ACC112 (cell line): Measurements from ENCODE around the gene RYR2.

Source experiments
- H2AFZ ChIP-seq: fragments of 200-600 bp; sonication (generic); one replicate; pipeline ENCODE4 v1.6.0; 2017; ENCODE audit warnings: antibody characterized with exemption, low read length; ENCODE audit not compliant: unreplicated experiment
- H3K27ac ChIP-seq: fragments of 200-600 bp; sonication (generic); 2 replicates; pipeline ENCODE4 v1.5.1; 2014; ENCODE audit warnings: low read depth, mild to moderate bottlenecking, antibody characterized with exemption, low read length, moderate library complexity
- H3K27me3 ChIP-seq: fragments of 200-600 bp; sonication (generic); 2 replicates; pipeline ENCODE4 v1.6.1; 2014; ENCODE audit warnings: mild to moderate bottlenecking, antibody characterized with exemption, low read length, moderate library complexity, mixed read lengths; ENCODE audit not compliant: insufficient read depth
- H3K36me3 ChIP-seq: fragments of 200-600 bp; sonication (generic); 2 replicates; pipeline ENCODE4 v1.6.1; 2016; ENCODE audit warnings: mild to moderate bottlenecking, antibody characterized with exemption, low read length, moderate library complexity, mixed read lengths; ENCODE audit not compliant: insufficient read depth
- H3K4me1 ChIP-seq: fragments of 200-600 bp; sonication (generic); one replicate; pipeline ENCODE4 v1.6.1; 2016; ENCODE audit warnings: low read length, mixed read lengths; ENCODE audit not compliant: insufficient read depth, unreplicated experiment, control insufficient read depth
- H3K4me3 ChIP-seq: fragments of 200-600 bp; sonication (generic); 2 replicates; pipeline ENCODE4 v1.5.1; 2014; ENCODE audit warnings: mild to moderate bottlenecking, low read depth, low read length
- H3K79me2 ChIP-seq: fragments of 200-600 bp; sonication (generic); one replicate; pipeline ENCODE4 v1.6.0; 2016; ENCODE audit warnings: low read length; ENCODE audit not compliant: control insufficient read depth, unreplicated experiment, insufficient read depth

RYR2 gene

DNA sequence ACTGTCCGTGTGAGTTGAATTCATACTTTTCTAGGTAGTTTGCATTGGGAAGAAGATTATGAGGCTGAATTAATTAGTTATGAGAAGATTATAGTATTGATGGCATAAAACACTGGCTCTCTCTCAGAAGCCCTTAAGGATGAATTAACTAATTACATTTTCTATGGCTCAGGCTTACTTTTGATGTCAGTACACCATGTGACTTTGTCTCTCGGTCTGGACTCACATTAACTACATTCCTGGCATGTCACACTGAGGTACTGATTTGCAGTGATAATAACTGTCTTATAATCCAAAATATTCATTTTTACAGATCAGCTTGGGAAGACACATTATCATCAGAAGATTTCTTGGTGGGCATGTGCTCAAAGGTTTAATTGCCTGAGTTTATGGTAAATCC, 486.6 kb downstream of the RYR2 start:
- H2AFZ ChIP-seq = no peak overlapping the region
- no peaks in the 10 kb centered on the region for H3K4me1 ChIP-seq
- H3K27ac ChIP-seq = no peak overlapping the region
- H3K27me3 ChIP-seq = no peaks in the 10 kb centered on the region
- H3K36me3 ChIP-seq = no peaks in the 10 kb centered on the region
- H3K4me3 ChIP-seq = no peak overlapping the region
- no peaks in the 10 kb centered on the region for H3K79me2 ChIP-seq

DNA sequence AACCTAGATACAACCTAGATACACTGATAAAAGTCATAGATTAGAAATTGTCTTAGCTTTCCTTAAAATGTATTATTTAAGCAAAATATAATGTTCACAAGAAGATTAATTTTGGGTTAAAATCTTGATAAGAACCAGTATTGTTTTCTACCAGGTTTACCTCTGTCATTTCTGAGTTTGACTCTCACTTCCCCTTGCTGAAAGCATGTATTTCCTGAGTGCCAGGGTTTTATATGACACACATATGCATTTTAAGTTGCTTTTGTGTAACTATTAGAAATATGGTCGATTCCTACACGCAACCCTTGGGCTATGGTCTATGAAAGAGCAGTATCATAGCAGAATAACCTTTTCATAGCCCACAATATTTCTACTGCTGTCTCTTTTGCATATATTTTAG, 497.1 kb downstream of the RYR2 start:
- H3K4me3 ChIP-seq = no peak overlapping the region
- H3K27ac ChIP-seq = no peak overlapping the region
- no peaks in the 10 kb centered on the region for H3K79me2 ChIP-seq
- no peaks in the 10 kb centered on the region for H3K4me1 ChIP-seq
- no peaks in the 10 kb centered on the region for H3K36me3 ChIP-seq
- no peaks in the 10 kb centered on the region for H3K27me3 ChIP-seq
- H2AFZ ChIP-seq = no peak overlapping the region

DNA sequence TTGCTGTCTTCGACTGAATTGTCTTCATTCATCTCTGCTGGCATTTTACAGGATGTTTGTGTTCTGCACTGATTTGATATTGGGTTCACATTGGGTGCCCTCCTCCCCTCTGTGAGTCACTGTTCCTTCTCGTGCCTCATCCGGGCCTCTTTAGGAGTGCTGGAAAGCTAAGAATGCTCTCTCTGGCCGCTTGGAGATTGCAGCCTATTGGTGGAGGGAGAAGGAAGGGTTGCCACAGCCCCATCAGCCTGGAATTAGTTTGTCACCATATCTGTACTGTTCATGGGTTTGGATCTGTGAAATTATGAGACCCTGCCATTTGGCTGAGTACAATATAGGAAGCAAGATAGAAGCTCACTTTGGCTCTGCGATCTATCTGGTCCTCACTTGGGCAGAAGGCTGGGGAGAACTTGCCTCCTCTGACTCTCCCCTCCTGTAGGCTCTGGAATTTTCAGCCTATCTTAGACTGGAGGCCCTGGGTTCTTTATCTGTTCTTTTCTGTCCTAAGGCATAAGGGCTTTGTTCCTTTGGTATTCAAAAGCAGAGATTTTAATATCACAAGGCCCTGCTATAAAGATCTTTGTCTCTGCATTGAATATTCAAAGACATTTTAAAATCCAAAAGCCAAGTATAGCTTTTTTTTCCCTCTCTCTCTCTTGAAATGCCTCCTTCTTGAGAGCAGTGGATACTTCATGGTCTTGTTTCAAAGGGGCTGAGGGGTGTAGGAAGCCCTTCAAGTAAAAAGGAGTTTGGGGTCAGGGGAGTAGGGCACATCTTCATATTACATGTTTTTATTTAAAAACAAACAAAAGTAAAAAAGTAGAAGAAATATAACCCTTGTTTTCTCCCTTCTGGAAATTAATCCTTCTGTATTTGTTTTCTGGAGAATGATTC, 500.8 kb downstream of the RYR2 start:
- no peaks in the 10 kb centered on the region for H3K36me3 ChIP-seq

DNA sequence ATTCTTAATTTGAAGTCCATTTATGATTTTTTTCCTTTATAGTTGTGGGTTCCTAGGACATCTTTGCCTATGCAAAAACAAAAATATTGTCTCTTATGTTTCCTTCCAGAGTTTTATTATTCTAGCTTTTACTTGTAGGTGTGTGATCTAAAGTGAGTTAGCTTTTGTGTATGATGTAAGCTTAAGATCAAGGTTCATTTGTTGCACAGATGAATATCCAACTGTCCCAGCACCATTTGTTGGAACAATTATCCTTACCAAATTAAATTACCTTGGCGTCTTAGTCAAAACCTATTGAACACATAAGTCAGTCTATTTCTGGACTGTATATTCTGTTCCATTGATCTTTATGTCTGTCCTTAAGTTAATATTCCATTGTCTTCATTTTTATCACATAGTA, 511.1 kb downstream of the RYR2 start:
- Histone ChIP-seq H3K4me1 (no peaks in the 10 kb centered on the region), H3K36me3 (no peaks in the 10 kb centered on the region), H2AFZ (no peak overlapping the region), H3K79me2 (no peaks in the 10 kb centered on the region), H3K4me3 (no peak overlapping the region), H3K27me3 (no peaks in the 10 kb centered on the region), H3K27ac (no peak overlapping the region)

More for the DNA sequence above, 500.8 kb downstream of the RYR2 start:
- no peaks in the 10 kb centered on the region for H3K79me2 ChIP-seq
- H2AFZ ChIP-seq = no peak overlapping the region
- no peak overlapping the region for H3K4me3 ChIP-seq
- H3K27ac ChIP-seq = no peak overlapping the region
- no peaks in the 10 kb centered on the region for H3K27me3 ChIP-seq
- H3K4me1 ChIP-seq = no peaks in the 10 kb centered on the region

DNA sequence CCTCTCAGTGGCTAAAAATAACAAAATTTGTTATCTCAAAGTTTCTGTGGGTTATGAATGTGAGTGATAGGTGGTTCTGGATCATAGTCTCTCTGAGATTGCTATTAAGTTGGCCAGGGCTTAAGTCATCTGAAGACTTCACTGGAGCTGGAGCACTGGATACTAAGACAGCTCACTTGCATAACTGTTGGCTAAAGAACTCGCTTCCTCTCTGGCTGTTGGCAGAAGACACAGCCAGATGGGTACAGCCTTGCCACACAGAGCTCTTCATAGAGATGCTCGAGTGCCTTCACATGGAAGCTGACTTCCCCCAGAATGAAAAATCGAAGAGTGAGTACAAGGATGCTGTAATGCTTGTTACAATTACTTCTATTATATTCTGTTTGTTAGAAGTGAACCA, 514.9 kb downstream of the RYR2 start:
- H3K79me2 ChIP-seq = no peaks in the 10 kb centered on the region
- H3K4me1 ChIP-seq = no peaks in the 10 kb centered on the region
- H3K27me3 ChIP-seq = peaks cover 8% of the 10 kb centered on the region; the same call in 1 of the 2 replicates
- no peak overlapping the region for H2AFZ ChIP-seq
- H3K36me3 ChIP-seq = no peaks in the 10 kb centered on the region
- no peak overlapping the region for H3K4me3 ChIP-seq
- no peak overlapping the region for H3K27ac ChIP-seq

DNA sequence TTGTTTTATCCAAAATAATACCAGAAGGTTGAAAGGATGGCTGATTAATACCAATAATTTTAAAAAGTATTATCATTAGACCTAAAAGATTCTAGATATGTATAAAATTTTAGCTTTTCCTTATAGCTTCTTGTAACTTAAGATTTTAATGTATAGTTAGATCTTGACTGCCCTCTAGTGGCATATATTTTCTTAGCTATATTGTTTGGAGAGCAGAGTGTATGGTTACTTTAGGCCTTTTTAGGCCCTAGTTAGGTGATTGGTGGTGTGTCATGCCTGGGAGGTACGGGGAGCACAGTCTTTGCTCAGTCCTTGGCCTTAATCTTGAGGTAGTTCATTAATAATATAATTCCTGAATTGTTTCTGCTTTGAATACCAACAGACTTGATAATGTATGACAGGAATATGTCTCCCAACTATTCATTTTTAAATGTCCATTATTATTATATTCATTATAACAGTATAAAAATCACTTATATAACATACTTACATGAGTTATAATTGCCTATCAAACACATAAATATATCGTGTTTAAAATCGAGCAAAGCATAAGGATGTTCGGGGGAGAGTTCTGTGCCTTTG, 520.3 kb downstream of the RYR2 start:
- H3K36me3 ChIP-seq = no peaks in the 10 kb centered on the region
- H3K79me2 ChIP-seq = no peaks in the 10 kb centered on the region
- H2AFZ ChIP-seq = no peak overlapping the region
- H3K27me3 ChIP-seq = peaks cover 8% of the 10 kb centered on the region; the same call in 1 of the 2 replicates
- H3K4me1 ChIP-seq = no peaks in the 10 kb centered on the region
- H3K27ac ChIP-seq = no peak overlapping the region
- H3K4me3 ChIP-seq = no peak overlapping the region

DNA sequence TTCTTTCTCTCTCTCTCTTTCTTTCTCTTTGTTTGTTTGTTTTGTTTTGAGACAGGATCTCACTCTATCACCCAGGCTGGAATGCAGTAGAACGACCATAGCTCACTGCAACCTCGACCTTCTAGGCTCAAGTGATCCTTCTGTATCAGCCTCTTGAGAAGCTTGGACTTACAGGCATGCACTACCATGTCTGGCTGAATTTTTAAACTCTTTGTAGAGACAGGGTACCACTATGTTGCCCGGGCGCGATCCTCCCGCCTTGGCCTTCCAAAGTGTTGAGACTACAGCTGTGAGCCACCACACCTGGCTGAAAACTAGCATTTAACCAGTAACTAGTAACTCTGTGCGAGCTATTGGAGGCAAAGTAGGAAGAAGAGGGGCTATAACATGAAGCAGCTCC, 523.3 kb downstream of the RYR2 start:
- Histone ChIP-seq H3K27ac (no peak overlapping the region), H3K4me3 (no peak overlapping the region), H3K27me3 (peaks cover 6% of the 10 kb centered on the region; the same call in 1 of the 2 replicates), H3K36me3 (no peaks in the 10 kb centered on the region), H3K4me1 (no peaks in the 10 kb centered on the region), H3K79me2 (no peaks in the 10 kb centered on the region), H2AFZ (no peak overlapping the region)

DNA sequence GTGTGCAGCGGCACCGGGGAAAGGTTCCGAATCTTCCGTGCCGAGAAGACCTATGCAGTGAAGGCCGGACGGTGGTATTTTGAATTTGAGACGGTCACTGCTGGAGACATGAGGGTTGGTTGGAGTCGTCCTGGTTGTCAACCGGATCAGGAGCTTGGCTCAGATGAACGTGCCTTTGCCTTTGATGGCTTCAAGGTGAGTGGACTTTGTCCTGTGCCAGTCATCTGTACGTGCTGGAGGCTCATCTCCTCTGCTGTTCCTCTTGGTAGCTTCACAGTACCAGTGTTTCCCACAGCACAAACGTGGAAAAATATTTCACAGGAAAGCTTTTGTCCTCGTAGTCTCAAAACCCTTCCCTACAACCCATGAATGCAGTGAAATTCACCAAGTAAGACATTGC, 524.6 kb downstream of the RYR2 start:
- no peak overlapping the region for H2AFZ ChIP-seq
- no peaks in the 10 kb centered on the region for H3K79me2 ChIP-seq
- no peaks in the 10 kb centered on the region for H3K36me3 ChIP-seq
- H3K27me3 ChIP-seq = no peaks in the 10 kb centered on the region
- H3K4me1 ChIP-seq = no peaks in the 10 kb centered on the region
- H3K27ac ChIP-seq = no peak overlapping the region
- no peak overlapping the region for H3K4me3 ChIP-seq

DNA sequence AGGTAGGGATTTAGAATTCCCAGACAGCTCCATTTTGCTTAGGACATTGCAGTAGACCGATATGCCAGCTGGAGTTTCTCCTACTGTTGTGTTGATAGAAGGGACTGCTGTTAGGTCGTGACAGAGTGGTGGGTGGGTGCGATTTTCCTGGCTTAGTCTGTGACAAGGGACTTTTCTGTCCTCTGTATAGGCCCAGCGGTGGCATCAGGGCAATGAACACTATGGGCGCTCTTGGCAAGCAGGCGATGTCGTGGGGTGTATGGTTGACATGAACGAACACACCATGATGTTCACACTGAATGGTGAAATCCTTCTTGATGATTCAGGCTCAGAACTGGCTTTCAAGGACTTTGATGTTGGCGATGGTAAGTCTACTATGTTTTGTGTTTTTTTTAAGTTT, 527.0 kb downstream of the RYR2 start:
- H3K4me1 ChIP-seq = no peaks in the 10 kb centered on the region
- no peak overlapping the region for H2AFZ ChIP-seq
- no peaks in the 10 kb centered on the region for H3K36me3 ChIP-seq
- no peaks in the 10 kb centered on the region for H3K27me3 ChIP-seq
- H3K79me2 ChIP-seq = no peaks in the 10 kb centered on the region
- no peak overlapping the region for H3K27ac ChIP-seq
- H3K4me3 ChIP-seq = no peak overlapping the region

DNA sequence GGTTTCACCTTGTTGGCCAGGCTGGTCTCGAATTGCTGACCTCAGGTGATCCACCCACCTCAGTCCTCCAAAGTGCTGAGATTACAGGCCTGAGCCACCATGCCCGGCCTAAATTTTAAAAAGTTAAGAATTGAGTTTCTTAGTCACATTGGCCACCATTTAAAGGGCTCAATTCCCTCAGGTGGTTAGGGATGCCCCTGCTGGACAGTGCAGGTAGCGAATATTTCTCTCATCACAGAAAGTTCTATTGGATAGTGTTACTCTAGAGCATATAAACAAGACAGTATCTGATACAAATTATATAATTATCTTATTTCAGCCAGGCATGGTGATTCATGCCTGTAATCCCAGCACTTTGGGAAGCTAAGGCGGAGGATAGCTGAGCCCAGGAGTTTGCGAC, 528.5 kb downstream of the RYR2 start:
- H3K27ac ChIP-seq = no peak overlapping the region
- H2AFZ ChIP-seq = no peak overlapping the region
- no peak overlapping the region for H3K4me3 ChIP-seq
- no peaks in the 10 kb centered on the region for H3K79me2 ChIP-seq
- H3K36me3 ChIP-seq = no peaks in the 10 kb centered on the region
- H3K27me3 ChIP-seq = no peaks in the 10 kb centered on the region
- no peaks in the 10 kb centered on the region for H3K4me1 ChIP-seq

DNA sequence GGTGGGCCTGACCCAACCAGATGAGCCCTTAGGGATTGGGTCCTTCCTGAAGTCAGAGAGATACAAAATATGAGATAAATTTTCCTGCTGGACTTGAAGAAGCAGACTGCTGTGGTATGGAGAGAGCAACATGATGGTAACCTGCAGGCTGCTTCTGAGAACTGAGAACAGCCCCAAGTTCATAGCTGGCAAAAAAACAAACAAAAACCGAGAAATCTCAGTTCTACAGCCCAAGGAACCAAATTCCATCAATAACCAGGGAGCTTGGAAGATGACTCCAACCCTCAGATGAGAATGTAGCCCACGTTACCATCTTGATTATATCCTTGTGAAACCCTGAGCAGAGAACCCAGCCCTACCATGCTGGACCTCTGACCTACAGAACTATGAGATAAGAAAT, 532.6 kb downstream of the RYR2 start:
- Histone ChIP-seq H3K27ac (no peak overlapping the region), H3K4me3 (no peak overlapping the region), H3K79me2 (no peaks in the 10 kb centered on the region), H3K4me1 (no peaks in the 10 kb centered on the region), H3K36me3 (no peaks in the 10 kb centered on the region), H3K27me3 (no peaks in the 10 kb centered on the region), H2AFZ (no peak overlapping the region)
